Prostate gland (tissue), 2 donors: ENCODE measurements around the gene TSHB. TPM values are rescaled to one million over a fixed set of nuclear protein-coding genes. Genes with fewer than 3 reads are reported as not detected.
A peak's percentile ranks its signal among the peaks of the same experiment; 100 is the strongest.

Experiments used
- DNase-seq: peaks from one replicate; pipeline ENCODE4 v3.0.0-alpha.2; 2019; ENCODE audit warnings: low spot score
- H3K27ac ChIP-seq, 2 donors: fragments of 200-600 bp; sonication (generic); 2 replicates each; pipeline ENCODE4 v1.5.1; 2017 to 2019
- H3K27me3 ChIP-seq: fragments of 200-600 bp; sonication (generic); replicated peaks from 2 replicates; pipeline ENCODE4 v1.5.1; 2019; ENCODE audit not compliant: insufficient read depth
- H3K36me3 ChIP-seq, 2 donors: fragments of 200-600 bp; sonication (generic); 1 replicate in 1 of 2; 2 replicates in 1 of 2; pipeline versions ENCODE4 v1.5.1 to v1.8.1; 2017 to 2019
- H3K4me1 ChIP-seq: fragments of 200-600 bp; sonication (generic); replicated peaks from 2 replicates; pipeline ENCODE4 v1.5.1; 2019
- H3K4me3 ChIP-seq, 2 donors: fragments of 200-600 bp; sonication (generic); 2 replicates each; pipeline ENCODE4 v1.5.1; 2017 to 2019
- H3K9me3 ChIP-seq: fragments of 200-600 bp; sonication (generic); 2 replicates; pipeline ENCODE4 v1.5.1; 2017
- POLR2A ChIP-seq: fragments of 450-650 bp; IDR thresholded peaks from one replicate; pipeline ENCODE4 v1.6.1; 2016; ENCODE audit warnings: antibody characterized with exemption, mild to moderate bottlenecking
- POLR2AphosphoS5 ChIP-seq: sonication (generic); formaldehyde crosslinking; IDR thresholded peaks from one replicate; pipeline ENCODE4 v1.6.1; 2017; ENCODE audit warnings: antibody characterized with exemption
- WGBS: methylation state at CpG from one replicate; pipeline ENCODE4 v1.1.5; 2018; 5-methylcytosine and 5-hydroxymethylcytosine counted together
- intact Hi-C: fragments of 100-400 bp; cut with DNase I; formaldehyde crosslinking; loops from one replicate; pipeline ENCODE4 v1.14.2; 2022
- total RNA-seq, 2 donors: library from RNA; depleted of rRNA; stranded (reverse); fragments of >200 nt; gene quantifications; one replicate each; pipeline ENCODE4 v1.1.0, GENCODE V29; 2016
- TF ChIP-seq, protein P1 (sequence below), 4 experiments: fragments of 200-600 bp in 2 of 4; fragments of 450-650 bp in 2 of 4; sonication (generic) in 2 of 4; IDR thresholded peaks; 1 replicate in 3 of 4; 2 replicates in 1 of 4; pipeline ENCODE4 v1.5.1; 2016 to 2019; ENCODE audit warnings: antibody characterized with exemption in 4 of 4, mild to moderate bottlenecking in 2 of 4, moderate library complexity in 2 of 4

Gene TSHB
- total RNA-seq, 2 donors from 2014 or later = not detected

DNA sequence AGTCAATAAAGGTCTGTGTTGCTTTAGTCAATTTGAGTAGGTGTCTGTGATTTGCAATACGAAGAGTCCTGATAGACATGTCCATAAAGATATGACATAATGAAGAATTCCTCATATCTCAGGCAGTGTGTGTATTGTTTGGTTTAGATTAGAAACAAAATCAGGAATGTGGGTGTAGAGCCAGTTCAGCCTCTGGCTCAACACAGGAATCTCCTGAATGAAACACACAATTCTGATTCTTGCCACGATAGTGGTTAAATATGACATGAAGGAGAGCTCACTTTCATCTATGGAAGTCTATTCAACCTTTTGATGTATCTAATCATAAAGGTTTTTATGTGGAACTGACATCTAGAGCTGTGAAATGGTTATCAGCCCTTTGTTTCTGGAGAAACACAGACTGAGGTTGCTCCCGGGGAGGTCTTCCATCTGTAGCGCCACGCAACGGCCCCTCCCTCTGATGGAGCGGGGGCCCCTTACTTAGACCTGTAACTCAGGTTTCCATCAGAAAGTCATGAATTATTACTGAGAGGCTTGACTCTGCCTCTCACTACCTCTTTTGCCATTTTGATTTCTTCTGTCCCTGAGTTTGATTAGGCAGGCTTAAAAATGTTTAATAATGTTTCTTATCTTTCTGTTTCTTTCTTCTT, 40.2 kb downstream of the TSHB start:
- H3K27me3 ChIP-seq = no peaks in the 10 kb centered on the region
- no peaks in the 10 kb centered on the region for H3K36me3 ChIP-seq
- no peak overlapping the region for H3K4me3 ChIP-seq
- TF ChIP-seq POLR2AphosphoS5 = no peak
- intact Hi-C loops = no loop called here
- H3K9me3 ChIP-seq = no peaks in the 10 kb centered on the region
- H3K4me1 ChIP-seq = no peaks in the 10 kb centered on the region
- peak overlapping the region in 1 of 2 donors; percentile 35 for H3K27ac ChIP-seq
- no peak for DNase-seq
- WGBS = 38% methylated on average over 7 of the region's 7 CpGs

DNA sequence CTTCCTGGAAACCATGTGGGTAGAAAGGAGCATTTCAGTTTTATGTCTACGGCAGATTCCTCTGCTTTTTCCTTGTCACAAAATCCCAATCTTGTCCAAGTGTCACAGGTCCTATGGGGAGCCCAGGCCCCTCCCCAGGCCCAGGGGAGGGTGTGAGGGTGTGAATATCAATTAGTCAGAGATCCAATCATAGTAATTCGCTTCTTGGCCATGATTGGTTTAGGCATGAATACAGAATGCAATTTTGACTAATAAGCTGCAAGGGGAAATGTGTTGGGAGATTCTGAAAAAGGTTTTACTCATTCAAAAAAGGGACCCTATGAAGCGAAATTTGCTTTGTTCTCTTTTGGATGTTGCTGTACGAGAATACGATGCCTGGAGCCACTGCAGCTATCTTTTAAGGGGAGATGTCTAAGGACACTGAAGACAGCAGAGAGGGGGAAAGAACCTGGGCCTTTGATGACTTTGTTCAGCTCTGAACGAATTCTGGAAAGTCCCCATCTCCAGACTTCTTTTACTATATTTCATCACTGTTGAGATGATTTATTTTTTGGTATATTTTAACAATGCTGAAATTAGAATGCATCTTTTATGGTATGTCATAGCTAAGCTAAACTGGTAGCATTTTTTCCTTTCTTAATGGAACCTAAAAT, 41.5 kb downstream of the TSHB start:
- DNase-seq = no peak
- no peak for TF ChIP-seq POLR2A
- TF ChIP-seq POLR2AphosphoS5 = no peak
- TF ChIP-seq, protein P1, sequence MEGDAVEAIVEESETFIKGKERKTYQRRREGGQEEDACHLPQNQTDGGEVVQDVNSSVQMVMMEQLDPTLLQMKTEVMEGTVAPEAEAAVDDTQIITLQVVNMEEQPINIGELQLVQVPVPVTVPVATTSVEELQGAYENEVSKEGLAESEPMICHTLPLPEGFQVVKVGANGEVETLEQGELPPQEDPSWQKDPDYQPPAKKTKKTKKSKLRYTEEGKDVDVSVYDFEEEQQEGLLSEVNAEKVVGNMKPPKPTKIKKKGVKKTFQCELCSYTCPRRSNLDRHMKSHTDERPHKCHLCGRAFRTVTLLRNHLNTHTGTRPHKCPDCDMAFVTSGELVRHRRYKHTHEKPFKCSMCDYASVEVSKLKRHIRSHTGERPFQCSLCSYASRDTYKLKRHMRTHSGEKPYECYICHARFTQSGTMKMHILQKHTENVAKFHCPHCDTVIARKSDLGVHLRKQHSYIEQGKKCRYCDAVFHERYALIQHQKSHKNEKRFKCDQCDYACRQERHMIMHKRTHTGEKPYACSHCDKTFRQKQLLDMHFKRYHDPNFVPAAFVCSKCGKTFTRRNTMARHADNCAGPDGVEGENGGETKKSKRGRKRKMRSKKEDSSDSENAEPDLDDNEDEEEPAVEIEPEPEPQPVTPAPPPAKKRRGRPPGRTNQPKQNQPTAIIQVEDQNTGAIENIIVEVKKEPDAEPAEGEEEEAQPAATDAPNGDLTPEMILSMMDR (IDR thresholded peaks at IDR 0.05) = no peak
- no peak overlapping the region for H3K27ac ChIP-seq
- H3K36me3 ChIP-seq = no peaks in the 10 kb centered on the region
- WGBS = 81% methylated on average over 6 of the region's 6 CpGs
- intact Hi-C loops = no loop called here
- no peak overlapping the region for H3K4me3 ChIP-seq
- no peaks in the 10 kb centered on the region for H3K9me3 ChIP-seq
- H3K4me1 ChIP-seq = no peaks in the 10 kb centered on the region
- H3K27me3 ChIP-seq = no peaks in the 10 kb centered on the region

DNA sequence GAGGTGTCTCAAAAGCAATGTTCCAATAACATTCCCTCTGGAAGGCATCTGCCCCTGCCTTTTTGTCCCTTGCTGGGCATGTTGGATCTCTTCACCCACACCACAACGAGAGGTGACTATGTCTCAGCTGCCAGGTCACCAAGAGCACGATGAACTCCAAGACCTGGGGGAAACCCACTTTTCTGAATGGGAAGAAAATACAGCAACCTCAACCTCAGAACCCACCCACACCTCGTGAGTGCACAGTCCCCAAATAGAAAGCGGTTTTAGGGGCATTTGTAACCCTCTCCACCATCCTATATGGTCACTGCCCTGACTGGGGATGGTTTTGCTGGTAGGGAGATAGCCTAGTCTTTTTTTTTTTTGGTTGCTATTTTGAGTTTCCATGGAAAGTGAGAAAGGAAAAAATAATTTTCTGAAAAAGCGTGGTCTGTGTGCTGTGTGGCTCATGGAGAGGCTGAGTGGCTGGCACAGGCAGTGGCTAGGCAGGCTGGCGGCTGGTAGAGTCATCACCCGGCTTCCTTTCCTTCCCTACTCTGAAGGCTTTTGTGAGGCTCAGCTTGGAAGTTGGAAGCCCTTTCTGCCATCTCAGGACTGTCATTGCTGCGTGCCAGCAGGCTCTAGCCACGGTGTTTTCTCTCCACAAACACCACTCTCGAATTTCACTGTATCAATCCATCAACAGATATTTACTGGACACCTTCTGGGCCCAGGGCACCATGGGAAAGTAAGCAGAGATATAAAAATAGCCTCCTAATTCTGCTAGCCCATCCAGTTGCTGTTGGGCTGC, 43.9 kb downstream of the TSHB start:
- Histone ChIP-seq H3K27ac (no peak overlapping the region), H3K27me3 (no peaks in the 10 kb centered on the region), H3K9me3 (no peaks in the 10 kb centered on the region), H3K36me3 (no peaks in the 10 kb centered on the region), H3K4me1 (no peaks in the 10 kb centered on the region), H3K4me3 (no peak overlapping the region)
- TF ChIP-seq, protein P1 (IDR thresholded peaks at IDR 0.05) = no peak
- peak; percentile 38 for TF ChIP-seq POLR2AphosphoS5
- 54% methylated on average over 10 of the region's 10 CpGs for WGBS
- intact Hi-C loops = no loop called here
- DNase-seq = no peak

DNA sequence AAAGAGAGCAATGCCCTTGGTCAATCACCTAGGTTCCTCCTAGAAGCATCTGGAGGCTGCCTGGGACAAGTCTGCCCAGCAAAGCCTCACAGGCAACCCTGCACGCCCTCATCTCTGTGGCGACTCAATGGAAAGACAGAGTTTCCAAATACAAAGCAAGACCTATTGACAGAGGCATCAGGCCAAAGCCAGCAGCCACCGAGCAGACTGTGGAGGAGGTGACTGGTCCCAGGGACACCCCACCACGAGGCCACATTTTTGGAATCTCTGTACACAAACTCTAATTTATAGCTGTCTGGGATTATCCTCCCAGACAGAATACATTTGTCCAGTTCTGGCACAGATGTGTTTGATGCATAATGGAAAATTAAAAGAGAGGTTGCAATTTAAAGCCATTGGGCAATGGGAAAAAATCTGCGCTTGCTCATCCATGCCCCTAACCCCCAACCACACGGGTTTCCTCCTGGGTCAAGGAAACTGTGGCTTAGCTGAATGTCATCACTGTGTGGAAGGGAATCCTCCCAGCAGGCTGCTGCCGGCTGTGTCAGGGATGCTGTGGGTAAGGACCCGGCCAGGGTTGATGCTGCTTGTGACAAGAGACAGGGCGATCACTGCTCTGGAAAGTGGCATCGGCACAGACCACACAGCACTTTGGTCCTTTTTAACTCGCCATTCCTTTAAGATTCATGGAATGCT, 45.4 kb downstream of the TSHB start:
- DNase-seq = no peak
- Histone ChIP-seq H3K4me3 (no peak overlapping the region), H3K27me3 (no peaks in the 10 kb centered on the region), H3K4me1 (no peaks in the 10 kb centered on the region), H3K27ac (no peak overlapping the region), H3K9me3 (no peaks in the 10 kb centered on the region), H3K36me3 (no peaks in the 10 kb centered on the region)
- TF ChIP-seq POLR2AphosphoS5 = no peak
- TF ChIP-seq, protein P1 (IDR thresholded peaks at IDR 0.05) = no peak
- TF ChIP-seq POLR2A = no peak
- 50% methylated on average over 11 of the region's 11 CpGs for WGBS
- intact Hi-C loops = no loop called here

DNA sequence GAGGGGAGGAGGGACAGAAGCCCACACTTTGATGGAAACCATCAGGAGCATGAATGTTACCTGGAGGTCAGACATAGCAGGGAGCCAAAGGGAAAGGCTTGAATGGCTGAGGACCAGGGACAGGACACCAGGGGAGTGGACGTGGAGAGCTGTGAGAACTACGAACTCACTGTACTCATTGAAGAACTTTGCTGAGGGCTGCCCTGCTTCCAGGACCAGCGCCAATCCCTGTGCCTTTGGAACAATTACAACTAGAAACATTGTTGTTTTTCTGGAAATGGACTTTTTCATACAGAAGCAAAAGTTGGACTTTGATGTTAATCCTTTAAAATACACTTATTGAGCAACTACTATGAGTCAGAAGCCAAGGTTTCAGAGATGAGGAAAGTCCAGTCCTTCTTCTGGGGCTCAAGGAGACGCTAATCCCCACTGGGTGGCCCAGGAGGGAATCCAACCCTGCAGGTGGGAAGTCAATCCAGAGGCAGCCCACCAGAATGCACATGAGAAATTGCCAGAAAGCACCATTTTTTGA, 46.8 kb downstream of the TSHB start:
- DNase-seq = no peak
- no peak overlapping the region for H3K27ac ChIP-seq
- TF ChIP-seq, protein P1 (IDR thresholded peaks at IDR 0.05) = no peak
- no peak for TF ChIP-seq POLR2AphosphoS5
- TF ChIP-seq POLR2A = no peak
- intact Hi-C loops = no loop called here
- no peaks in the 10 kb centered on the region for H3K9me3 ChIP-seq
- H3K36me3 ChIP-seq = no peaks in the 10 kb centered on the region
- no peak overlapping the region for H3K4me3 ChIP-seq
- H3K27me3 ChIP-seq = no peaks in the 10 kb centered on the region
- no peaks in the 10 kb centered on the region for H3K4me1 ChIP-seq
- 70% methylated on average over 4 of the region's 4 CpGs for WGBS
